ENCODE data around the gene ZNF200. TPM values are rescaled to one million over a fixed set of nuclear protein-coding genes. Genes with fewer than 3 reads are reported as not detected.

The ZNF200 gene
- total and polyA plus RNA-seq, 2 experiments from 2014 or later, result 4.6 to 12.5 TPM

GRCh38 chr16:3190949-3191353 lies 44.0 kb downstream of the ZNF200 start:
- WGBS (ENCODE audit: low lambda C conversion rate, missing lambda C conversion rate), result 4% methylated on average over 16 of the region's 16 CpGs
- Histone ChIP-seq H3K27me3 (peaks cover 64% of the 10 kb centered on the region), H3K79me2 (no peaks in the 10 kb centered on the region), H3K4me2 (peak overlapping the region; percentile 71), H3K4me3 (no peak overlapping the region), H4K20me1 (ENCODE audit: insufficient read depth, poor library complexity, severe bottlenecking) (no peaks in the 10 kb centered on the region), H3K27ac (no peak overlapping the region), H2AFZ (peak overlapping the region; percentile 45), H3K9me3 (ENCODE audit: low read depth) (no peaks in the 10 kb centered on the region), H3K4me1 (ENCODE audit: insufficient read depth) (peaks cover 12% of the 10 kb centered on the region), H3K36me3 (replicated peaks; ENCODE audit: insufficient read depth, low read depth) (no peaks in the 10 kb centered on the region), H3K9me2 (replicated peaks; ENCODE audit: insufficient read depth) (no peaks in the 10 kb centered on the region)
- TF ChIP-seq EZH2phosphoT487 (IDR thresholded peaks at IDR 0.05; ENCODE audit: low read depth, severe bottlenecking, unreplicated experiment) (no peak), EZH2 (IDR thresholded peaks at IDR 0.05; ENCODE audit: borderline replicate concordance) (peak; percentile 47)
- DNase-seq (ENCODE audit: low spot score), result no peak

GRCh38 chr16:3189869-3190268 lies 45.1 kb downstream of the ZNF200 start:
- Histone ChIP-seq H3K36me3 (replicated peaks; ENCODE audit: insufficient read depth, low read depth) (no peaks in the 10 kb centered on the region), H4K20me1 (ENCODE audit: insufficient read depth, poor library complexity, severe bottlenecking) (no peaks in the 10 kb centered on the region), H2AFZ (no peak overlapping the region), H3K79me2 (no peaks in the 10 kb centered on the region), H3K4me3 (peak overlapping the region; percentile 73), H3K9me2 (replicated peaks; ENCODE audit: insufficient read depth) (no peaks in the 10 kb centered on the region), H3K4me2 (peak overlapping the region; percentile 91), H3K27me3 (peaks cover 68% of the 10 kb centered on the region), H3K27ac (no peak overlapping the region), H3K9me3 (ENCODE audit: low read depth) (no peaks in the 10 kb centered on the region), H3K4me1 (ENCODE audit: insufficient read depth) (peaks cover 12% of the 10 kb centered on the region)
- 27% methylated on average over 11 of the region's 11 CpGs for WGBS (ENCODE audit: low lambda C conversion rate, missing lambda C conversion rate)
- DNase-seq (ENCODE audit: low spot score), result no peak
- TF ChIP-seq EZH2phosphoT487 (IDR thresholded peaks at IDR 0.05; ENCODE audit: low read depth, severe bottlenecking, unreplicated experiment) (no peak), CTCF (IDR thresholded peaks at IDR 0.05; ENCODE audit: poor library complexity) (no peak), EZH2 (IDR thresholded peaks at IDR 0.05; ENCODE audit: borderline replicate concordance) (no peak)

GRCh38 chr16:3188925-3189825 lies 45.8 kb downstream of the ZNF200 start:
- WGBS (ENCODE audit: low lambda C conversion rate, missing lambda C conversion rate), result 2% methylated on average over 60 of the region's 61 CpGs
- H3K9me2 ChIP-seq (replicated peaks; ENCODE audit: insufficient read depth), result no peaks in the 10 kb centered on the region
- H4K20me1 ChIP-seq (ENCODE audit: insufficient read depth, poor library complexity, severe bottlenecking), result no peaks in the 10 kb centered on the region
- H3K9me3 ChIP-seq (ENCODE audit: low read depth), result no peaks in the 10 kb centered on the region
- no peaks in the 10 kb centered on the region for H3K79me2 ChIP-seq
- H3K27ac ChIP-seq, result no peak overlapping the region
- H3K4me2 ChIP-seq, result peak overlapping the region; percentile 91
- TF ChIP-seq CTCF (IDR thresholded peaks at IDR 0.05; ENCODE audit: poor library complexity) (no peak), EZH2 (IDR thresholded peaks at IDR 0.05; ENCODE audit: borderline replicate concordance) (no peak), EZH2phosphoT487 (IDR thresholded peaks at IDR 0.05; ENCODE audit: low read depth, severe bottlenecking, unreplicated experiment) (no peak)
- no peak for DNase-seq (ENCODE audit: low spot score)
- H2AFZ ChIP-seq, result peak overlapping the region; percentile 91
- H3K36me3 ChIP-seq (replicated peaks; ENCODE audit: insufficient read depth, low read depth), result no peaks in the 10 kb centered on the region
- H3K27me3 ChIP-seq, result peaks cover 75% of the 10 kb centered on the region
- peaks cover 12% of the 10 kb centered on the region for H3K4me1 ChIP-seq (ENCODE audit: insufficient read depth)
- peak overlapping the region; percentile 73 for H3K4me3 ChIP-seq

GRCh38 chr16:3188675-3188924 lies 46.4 kb downstream of the ZNF200 start:
- H3K4me3 ChIP-seq, result peak overlapping the region; percentile 73
- no peak overlapping the region for H3K27ac ChIP-seq
- H4K20me1 ChIP-seq (ENCODE audit: insufficient read depth, poor library complexity, severe bottlenecking), result no peaks in the 10 kb centered on the region
- H3K9me3 ChIP-seq (ENCODE audit: low read depth), result no peaks in the 10 kb centered on the region
- no peaks in the 10 kb centered on the region for H3K9me2 ChIP-seq (replicated peaks; ENCODE audit: insufficient read depth)
- H2AFZ ChIP-seq, result peak overlapping the region; percentile 91
- 2% methylated on average over 12 of the region's 13 CpGs for WGBS (ENCODE audit: low lambda C conversion rate, missing lambda C conversion rate)
- H3K79me2 ChIP-seq, result no peaks in the 10 kb centered on the region
- H3K36me3 ChIP-seq (replicated peaks; ENCODE audit: insufficient read depth, low read depth), result no peaks in the 10 kb centered on the region
- peak overlapping the region; percentile 91 for H3K4me2 ChIP-seq
- H3K27me3 ChIP-seq, result peaks cover 80% of the 10 kb centered on the region
- peaks cover 14% of the 10 kb centered on the region for H3K4me1 ChIP-seq (ENCODE audit: insufficient read depth)
- TF ChIP-seq EZH2phosphoT487 (IDR thresholded peaks at IDR 0.05; ENCODE audit: low read depth, severe bottlenecking, unreplicated experiment) (no peak), CTCF (IDR thresholded peaks at IDR 0.05; ENCODE audit: poor library complexity) (no peak), EZH2 (IDR thresholded peaks at IDR 0.05; ENCODE audit: borderline replicate concordance) (no peak)
- DNase-seq (ENCODE audit: low spot score), result no peak

Measured in hepatocyte (in vitro differentiated cells).